ENCODE results near the gene C16orf90.
"Not testable (repeated sequence)": the region's sequence is repeated elsewhere in the genome, so short reads cannot be mapped to it uniquely, and the experiment has no call there.

C16orf90 gene

GRCh38 chr16:3509470-3509928 lies 14.2 kb upstream of the C16orf90 start:
- ChIA-PET POLR2A (no interaction called here), CTCF (interaction anchor here (1.3 to 4.6 kb wide), 2 partner anchors 9 to 17 kb away, joined by 5 to 15 read pairs; partner anchors contain the start of gene CLUAP1)
- no peak for DNase-seq (ENCODE audit: extremely low spot score)
- TF ChIP-seq CTCF (IDR thresholded peaks at IDR 0.05; ENCODE audit: control extremely low read depth, extremely low read depth, low read depth, missing control alignments) = no peak

- DNase-seq (ENCODE audit: extremely low spot score) = no peak
- TF ChIP-seq CTCF (IDR thresholded peaks at IDR 0.05; ENCODE audit: control extremely low read depth, extremely low read depth, low read depth, missing control alignments) = no peak
- POLR2A ChIA-PET = no interaction called here
- CTCF ChIA-PET = interaction anchor here (1.1 to 1.3 kb wide), 2 partner anchors 8 to 10 kb away, joined by 3 to 5 read pairs; partner anchors contain the start of gene CLUAP1
Measured at GRCh38 chr16:3508736-3509135, 13.4 kb upstream of the C16orf90 start.

GRCh38 chr16:3503523-3503922 lies 8.2 kb upstream of the C16orf90 start:
- ChIA-PET POLR2A (no interaction called here), CTCF (no interaction called here)
- no peak for DNase-seq (ENCODE audit: extremely low spot score)
- TF ChIP-seq CTCF (IDR thresholded peaks at IDR 0.05; ENCODE audit: control extremely low read depth, extremely low read depth, low read depth, missing control alignments) = no peak

- ChIA-PET CTCF (interaction anchor here (1.2 to 2.4 kb wide), 4 partner anchors 8 to 372 kb away, joined by 4 to 10 read pairs (median 5); no protein-coding TSS in a partner anchor), POLR2A (no interaction called here)
- no peak for DNase-seq (ENCODE audit: extremely low spot score)
- no peak for TF ChIP-seq CTCF (IDR thresholded peaks at IDR 0.05; ENCODE audit: control extremely low read depth, extremely low read depth, low read depth, missing control alignments)
Measured at GRCh38 chr16:3501783-3502400, 6.6 kb upstream of the C16orf90 start.

- POLR2A ChIA-PET; DNase-seq (ENCODE audit: extremely low spot score): not testable (repeated sequence)
- CTCF ChIA-PET = interaction anchor here (1.2 to 2.4 kb wide), 4 partner anchors 8 to 372 kb away, joined by 4 to 10 read pairs (median 5); no protein-coding TSS in a partner anchor
Measured at GRCh38 chr16:3501412-3501761, 6.1 kb upstream of the C16orf90 start.

- DNase-seq (ENCODE audit: extremely low spot score) = no peak
- no peak for TF ChIP-seq CTCF (IDR thresholded peaks at IDR 0.05; ENCODE audit: control extremely low read depth, extremely low read depth, low read depth, missing control alignments)
- ChIA-PET CTCF (no interaction called here), POLR2A (no interaction called here)
Measured at GRCh38 chr16:3498988-3499387, 3.7 kb upstream of the C16orf90 start.

- DNase-seq (ENCODE audit: extremely low spot score) = no peak
- ChIA-PET POLR2A (interaction anchor here (0.5 kb wide), 1 partner anchor 657 kb away, joined by 7 read pairs; no protein-coding TSS in a partner anchor), CTCF (interaction anchor here (2.1 kb wide), 1 partner anchor 368 kb away, joined by 6 read pairs; no protein-coding TSS in a partner anchor)
- TF ChIP-seq CTCF (IDR thresholded peaks at IDR 0.05; ENCODE audit: control extremely low read depth, extremely low read depth, low read depth, missing control alignments) = no peak
Measured at GRCh38 chr16:3497771-3498170, 2.5 kb upstream of the C16orf90 start.
